IMR-90 (cell line): ENCODE measurements around the gene DARS1. TPM values are rescaled to one million over a fixed set of nuclear protein-coding genes. Genes with fewer than 3 reads are reported as not detected.
A peak's percentile ranks its signal among the peaks of the same experiment; 100 is the strongest.

Experiments used
- ATAC-seq: fragments of 200-7000 bp; cut with Tn5 transposase; 2 replicates; pipeline ENCODE4 v1.9.1; 2020; ENCODE audit warnings: low read depth, mild to moderate bottlenecking, moderate library complexity
- BruUV-seq: library from RNA; stranded (reverse); fragments of 400-500 nt; replicated peaks from 2 replicates; lab custom pipeline; 2021; lab: Mats Ljungman, UMichigan
- CTCF ChIA-PET: fragments of 300-600 bp; formaldehyde crosslinking; extraction: SDS; loops from one replicate; lab custom pipeline; 2021; ENCODE audit warnings: antibody characterized with exemption; lab: Yijun Ruan, JAX
- POLR2A ChIA-PET: fragments of 300-600 bp; sonication (Branson Sonifier 250); formaldehyde crosslinking; loops from one replicate; lab custom pipeline; 2022; ENCODE audit warnings: antibody characterized with exemption; ENCODE audit not compliant: unreplicated experiment; lab: Charles Lee
- DNase-seq: peaks from one replicate; pipeline ENCODE4 v3.0.0; 2013
- H2AFZ ChIP-seq: replicated peaks from 2 replicates; pipeline ENCODE3; 2013; ENCODE audit warnings: low read length, mild to moderate bottlenecking; ENCODE audit not compliant: poor library complexity
- H2AK5ac ChIP-seq: 2 replicates; pipeline ENCODE4 v1.6.1; 2013; ENCODE audit warnings: low read depth, low read length, inconsistent platforms
- H2AK9ac ChIP-seq: replicated peaks from 2 replicates; pipeline ENCODE3; 2013; ENCODE audit warnings: mild to moderate bottlenecking, low read depth, low read length, moderate library complexity; ENCODE audit not compliant: poor library complexity
- H2BK120ac ChIP-seq: 2 replicates; pipeline ENCODE4 v1.6.1; 2013; ENCODE audit warnings: low read depth, low read length, inconsistent platforms
- H2BK15ac ChIP-seq: 3 replicates; pipeline ENCODE4 v1.6.1; 2013; ENCODE audit warnings: low read depth, low read length, inconsistent platforms
- H2BK20ac ChIP-seq: 2 replicates; pipeline ENCODE4 v1.6.1; 2013; ENCODE audit warnings: low read depth, mild to moderate bottlenecking, inconsistent platforms, low read length, moderate library complexity
- H2BK5ac ChIP-seq: 2 replicates; pipeline ENCODE4 v1.6.1; 2013; ENCODE audit warnings: mild to moderate bottlenecking, low read depth, low read length, inconsistent platforms; ENCODE audit not compliant: poor library complexity, severe bottlenecking
- H3K14ac ChIP-seq: replicated peaks from 2 replicates; pipeline ENCODE4 v1.6.1; 2013; ENCODE audit warnings: low read depth, low read length, inconsistent platforms
- H3K18ac ChIP-seq: 2 replicates; pipeline ENCODE4 v1.6.1; 2013; ENCODE audit warnings: low read depth, low read length, control low read depth
- H3K23ac ChIP-seq: 2 replicates; pipeline ENCODE4 v1.6.1; 2013; ENCODE audit warnings: low read depth, low read length, inconsistent platforms
- H3K27ac ChIP-seq: 2 replicates; pipeline ENCODE4 v1.5.1; 2013; ENCODE audit warnings: mild to moderate bottlenecking, control low read depth, low read length; ENCODE audit not compliant: insufficient read depth
- H3K27me3 ChIP-seq: 2 replicates; pipeline ENCODE4 v1.6.1; 2013; ENCODE audit warnings: low read length; ENCODE audit not compliant: control insufficient read depth, insufficient read depth
- H3K36me3 ChIP-seq: 2 replicates; pipeline ENCODE4 v1.6.1; 2013; ENCODE audit warnings: low read length, mixed read lengths; ENCODE audit not compliant: control insufficient read depth, insufficient read depth
- H3K4ac ChIP-seq: 2 replicates; pipeline ENCODE4 v1.6.1; 2013; ENCODE audit warnings: low read depth, low read length, inconsistent platforms
- H3K4me1 ChIP-seq: 2 replicates; pipeline ENCODE4 v1.6.1; 2013; ENCODE audit warnings: low read length, mixed read lengths; ENCODE audit not compliant: control insufficient read depth, insufficient read depth
- H3K4me2 ChIP-seq: 2 replicates; pipeline ENCODE4 v1.6.1; 2013; ENCODE audit warnings: low read depth, mild to moderate bottlenecking, control low read depth, low read length, moderate library complexity
- H3K4me3 ChIP-seq: 2 replicates; pipeline ENCODE4 v1.5.1; 2013; ENCODE audit warnings: low read depth, mild to moderate bottlenecking, control low read depth, low read length, moderate library complexity; ENCODE audit not compliant: insufficient read depth
- H3K56ac ChIP-seq: 2 replicates; pipeline ENCODE4 v1.6.1; 2013; ENCODE audit warnings: low read length, inconsistent platforms; ENCODE audit not compliant: insufficient read depth; ENCODE audit errors: extremely low read depth
- H3K79me1 ChIP-seq, 2 experiments: 2 replicates each; pipeline ENCODE4 v1.6.1; 2013; ENCODE audit warnings: low read length in 2 of 2, inconsistent platforms in 1 of 2, low read depth in 1 of 2
- H3K9ac ChIP-seq: 2 replicates; pipeline ENCODE4 v1.6.1; 2013; ENCODE audit warnings: low read depth, low read length, control low read depth
- H3K9me1 ChIP-seq: 2 replicates; pipeline ENCODE4 v1.6.1; 2013; ENCODE audit warnings: low read length, inconsistent platforms; ENCODE audit not compliant: insufficient read depth
- H3K9me3 ChIP-seq: 2 replicates; pipeline ENCODE4 v1.6.1; 2013; ENCODE audit warnings: low read length; ENCODE audit not compliant: control insufficient read depth, insufficient read depth
- H4K20me1 ChIP-seq: 2 replicates; pipeline ENCODE4 v1.6.1; 2013; ENCODE audit warnings: low read length, inconsistent platforms; ENCODE audit not compliant: insufficient read depth
- H4K5ac ChIP-seq: 2 replicates; pipeline ENCODE4 v1.6.1; 2013; ENCODE audit warnings: mild to moderate bottlenecking, low read depth, low read length, control low read depth
- H4K8ac ChIP-seq, 2 experiments: 2 replicates each; pipeline ENCODE4 v1.6.1; 2013; ENCODE audit warnings: low read depth in 2 of 2, low read length in 2 of 2, control low read depth in 1 of 2, inconsistent platforms in 1 of 2
- H4K91ac ChIP-seq: 2 replicates; pipeline ENCODE4 v1.6.1; 2013; ENCODE audit warnings: low read depth, low read length, inconsistent platforms; ENCODE audit not compliant: insufficient read depth
- CEBPB ChIP-seq: IDR thresholded peaks from 2 replicates; pipeline ENCODE4 v1.6.1; 2012; ENCODE audit warnings: low read depth, low read length, improper control_type of control experiment
- ELK1 ChIP-seq: fragments of 150-350 bp; IDR thresholded peaks from 2 replicates; pipeline ENCODE4 v1.6.1; 2016; ENCODE audit warnings: low read depth, mild to moderate bottlenecking, low read length, moderate library complexity, borderline replicate concordance
- FOS ChIP-seq: fragments of 150-350 bp; IDR thresholded peaks from 2 replicates; pipeline ENCODE4 v1.6.1; 2016; ENCODE audit warnings: low read depth, low read length
- MXI1 ChIP-seq: IDR thresholded peaks from 2 replicates; pipeline ENCODE4 v1.6.1; 2012; ENCODE audit warnings: low read depth, mild to moderate bottlenecking, low read length, moderate library complexity, borderline replicate concordance
- WGBS, 2 experiments: methylation state at CpG; one replicate each; pipeline versions ENCODE4 v1.1.5 to v1.1.7; 2013; ENCODE audit warnings: missing lambda C conversion rate in 2 of 2; ENCODE audit not compliant: insufficient read length in 1 of 2; ENCODE audit errors: extremely low coverage in 2 of 2; 5-methylcytosine and 5-hydroxymethylcytosine counted together
- dilution Hi-C: fragments of 300-500 bp; cut with HindIII; formaldehyde crosslinking; loops from one replicate; pipeline ENCODE4 v1.14.3; 2018; ENCODE audit warnings: low sequenced_read_pairs; ENCODE audit not compliant: unreplicated experiment
- in situ Hi-C: fragments of 300-500 bp; cut with MboI; formaldehyde crosslinking; loops from 3 replicates; pipeline ENCODE4 v1.14.3; 2019; ENCODE audit warnings: low sequenced_read_pairs, inconsistent platforms, mixed read lengths
- intact Hi-C: fragments of 100-400 bp; cut with micrococcal nuclease; formaldehyde crosslinking; loops from 2 replicates; pipeline ENCODE4 v1.10.0; 2022
- polyA plus RNA-seq, 3 experiments: library from polyadenylated mRNA; depleted of rRNA; stranded (reverse); fragments of >200 nt; gene quantifications; 2 replicates each; pipeline ENCODE4 v1.2.3, GENCODE V29; 2012; ENCODE audit warnings: low replicate concordance in 1 of 3
- total RNA-seq: library from RNA; depleted of rRNA; stranded (reverse); fragments of >200 nt; gene quantifications from 2 replicates; pipeline ENCODE4 v1.2.3, GENCODE V29; 2012

Gene DARS1
- total and polyA plus RNA-seq, 2 of the 4 experiments (the other 2 are of a cell fraction) = 56.5 to 66.5 TPM

GRCh38 chr2:135952891-135953290 lies 32.5 kb downstream of the DARS1 start:
- no peak overlapping the region for H4K91ac ChIP-seq
- dilution Hi-C loops (no loop called here), intact Hi-C loops (no loop called here), in situ Hi-C loops (no loop called here)
- no peak overlapping the region for H3K23ac ChIP-seq
- H3K4ac ChIP-seq = no peak overlapping the region
- H3K9me3 ChIP-seq = no peaks in the 10 kb centered on the region
- no peak overlapping the region for H3K14ac ChIP-seq
- ChIA-PET POLR2A (no interaction called here), CTCF (no interaction called here)
- no peak overlapping the region for H2AK5ac ChIP-seq
- H3K4me2 ChIP-seq = no peak overlapping the region
- BruUV-seq = no TSS peak
- no peak overlapping the region for H3K27ac ChIP-seq
- TF ChIP-seq CEBPB (peak; percentile 79), MXI1 (no peak), ELK1 (no peak), FOS (no peak)
- no peaks in the 10 kb centered on the region for H3K27me3 ChIP-seq
- peaks cover 6% of the 10 kb centered on the region; the same call in 1 of the 2 replicates for H3K9me1 ChIP-seq
- no peak overlapping the region for H3K56ac ChIP-seq
- no peak overlapping the region for H2BK20ac ChIP-seq
- H3K36me3 ChIP-seq = peaks cover 8% of the 10 kb centered on the region
- H3K9ac ChIP-seq = no peak overlapping the region
- no peak overlapping the region for H2BK5ac ChIP-seq
- H3K4me3 ChIP-seq = no peak overlapping the region
- ATAC-seq (no peak), DNase-seq (peak; percentile 33)
- no peak overlapping the region for H4K5ac ChIP-seq
- no peaks in the 10 kb centered on the region for H3K4me1 ChIP-seq
- peaks cover 26 to 37% of the 10 kb centered on the region in 2 experiments for H3K79me1 ChIP-seq
- no peak overlapping the region for H2BK120ac ChIP-seq
- no peak overlapping the region for H4K8ac ChIP-seq
- H4K20me1 ChIP-seq = peaks cover 23% of the 10 kb centered on the region
- H2BK15ac ChIP-seq = no peak overlapping the region
- no CpG with 5 or more reads among the region's 5 CpGs for WGBS, 2 experiments
- H3K18ac ChIP-seq = no peak overlapping the region
- H2AFZ ChIP-seq = no peak overlapping the region
- no peak overlapping the region for H2AK9ac ChIP-seq
